ENCODE measurements around the gene ARHGEF16. TPM values are rescaled to one million over a fixed set of nuclear protein-coding genes. Genes with fewer than 3 reads are reported as not detected.
A peak's percentile ranks its signal among the peaks of the same experiment; 100 is the strongest.

ARHGEF16 gene
- total RNA-seq, 1 donor from 2014 or later, result 1.3 TPM

- H3K4me3 Mint-ChIP-seq, result peak overlapping the region; percentile 75
- no peak overlapping the region for H3K4me3 ChIP-seq
These were observed 1.2 kb upstream of the ARHGEF16 start for GRCh38 chr1:3453203-3453761.

DNA sequence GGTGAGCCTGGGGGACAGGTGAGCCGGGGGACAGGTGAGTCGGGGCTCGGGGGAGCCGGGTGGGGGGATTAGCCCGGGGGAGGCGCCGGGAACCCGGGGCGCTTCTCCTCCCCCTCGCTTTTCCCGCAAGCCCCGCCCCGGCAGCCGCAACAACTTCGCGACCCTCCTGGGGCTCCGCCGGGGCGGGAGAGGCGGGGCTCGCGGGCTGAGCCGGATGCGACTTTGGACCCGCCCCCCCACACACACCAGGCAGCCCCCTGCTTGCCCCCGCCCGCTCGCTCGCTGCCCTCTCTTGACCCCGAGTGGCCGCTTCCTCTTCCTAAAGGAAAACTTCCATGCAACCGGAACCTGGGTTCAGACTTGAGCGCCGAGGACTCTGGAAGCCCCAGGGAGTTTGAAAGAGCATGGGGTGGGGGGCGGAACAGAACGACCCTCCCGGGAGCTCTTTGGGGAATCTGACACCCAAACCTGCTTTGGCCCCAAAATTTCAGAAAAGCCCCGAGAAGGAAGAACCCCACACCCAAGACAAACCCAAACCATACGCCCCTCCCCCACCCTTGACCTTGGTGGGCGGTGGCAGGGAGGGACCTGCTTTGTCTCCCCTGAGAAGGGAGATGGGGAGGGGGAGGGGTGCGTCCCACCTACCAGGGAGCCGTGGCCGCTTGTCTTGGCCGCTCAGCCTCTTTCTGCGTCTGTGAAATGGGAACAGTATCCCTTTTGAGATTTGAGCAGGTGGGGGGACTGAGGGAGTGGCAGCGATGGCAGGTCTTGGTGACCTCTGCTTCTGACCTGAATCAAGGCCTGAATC is 550 bp downstream of the ARHGEF16 start:
- H3K9me3 ChIP-seq (ENCODE audit: low read depth), result no peaks in the 10 kb centered on the region
- Mint-ChIP-seq H3K4me1 (peaks cover 35% of the 10 kb centered on the region), H3K36me3 (no peaks in the 10 kb centered on the region), H3K4me3 (peak overlapping the region; percentile 83), H3K27ac (no peak overlapping the region), H3K9me3 (no peaks in the 10 kb centered on the region), H3K27me3 (ENCODE audit: insufficient read depth, low read depth) (no peaks in the 10 kb centered on the region)
- no peaks in the 10 kb centered on the region for H3K27me3 ChIP-seq
- TF ChIP-seq EZH2phosphoT487 (IDR thresholded peaks at IDR 0.05) (no peak), EZH2 (IDR thresholded peaks at IDR 0.05) (no peak)
- TF ChIP-seq, protein P1, sequence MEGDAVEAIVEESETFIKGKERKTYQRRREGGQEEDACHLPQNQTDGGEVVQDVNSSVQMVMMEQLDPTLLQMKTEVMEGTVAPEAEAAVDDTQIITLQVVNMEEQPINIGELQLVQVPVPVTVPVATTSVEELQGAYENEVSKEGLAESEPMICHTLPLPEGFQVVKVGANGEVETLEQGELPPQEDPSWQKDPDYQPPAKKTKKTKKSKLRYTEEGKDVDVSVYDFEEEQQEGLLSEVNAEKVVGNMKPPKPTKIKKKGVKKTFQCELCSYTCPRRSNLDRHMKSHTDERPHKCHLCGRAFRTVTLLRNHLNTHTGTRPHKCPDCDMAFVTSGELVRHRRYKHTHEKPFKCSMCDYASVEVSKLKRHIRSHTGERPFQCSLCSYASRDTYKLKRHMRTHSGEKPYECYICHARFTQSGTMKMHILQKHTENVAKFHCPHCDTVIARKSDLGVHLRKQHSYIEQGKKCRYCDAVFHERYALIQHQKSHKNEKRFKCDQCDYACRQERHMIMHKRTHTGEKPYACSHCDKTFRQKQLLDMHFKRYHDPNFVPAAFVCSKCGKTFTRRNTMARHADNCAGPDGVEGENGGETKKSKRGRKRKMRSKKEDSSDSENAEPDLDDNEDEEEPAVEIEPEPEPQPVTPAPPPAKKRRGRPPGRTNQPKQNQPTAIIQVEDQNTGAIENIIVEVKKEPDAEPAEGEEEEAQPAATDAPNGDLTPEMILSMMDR (IDR thresholded peaks at IDR 0.05), result no peak
- DNase-seq (ENCODE audit: low spot score), result peak; percentile 83
- no peak overlapping the region for H2AFZ ChIP-seq (replicated peaks)
- H3K4me2 ChIP-seq, result peak overlapping the region; percentile 80
- H3K36me3 ChIP-seq, result no peaks in the 10 kb centered on the region
- no peaks in the 10 kb centered on the region for H3K79me2 ChIP-seq (ENCODE audit: low read depth)
- no peak overlapping the region for H3K9ac ChIP-seq
- peaks cover 23% of the 10 kb centered on the region for H3F3A ChIP-seq (ENCODE audit: low read depth)
- peaks cover 9% of the 10 kb centered on the region for H4K20me1 ChIP-seq (ENCODE audit: low read depth)
- no peak overlapping the region for H3K27ac ChIP-seq
- H3K4me3 ChIP-seq, result peak overlapping the region; percentile 61
- H3K4me1 ChIP-seq, result peaks cover 13% of the 10 kb centered on the region

More at GRCh38 chr1:3453203-3453761, 1.2 kb upstream of the ARHGEF16 start:
- DNase-seq (ENCODE audit: low spot score), result peak; percentile 86
- Mint-ChIP-seq H3K9me3 (no peaks in the 10 kb centered on the region), H3K27me3 (ENCODE audit: insufficient read depth, low read depth) (no peaks in the 10 kb centered on the region), H3K4me1 (peaks cover 20% of the 10 kb centered on the region), H3K27ac (no peak overlapping the region), H3K36me3 (no peaks in the 10 kb centered on the region)
- Histone ChIP-seq H3K9me3 (ENCODE audit: low read depth) (no peaks in the 10 kb centered on the region), H3F3A (ENCODE audit: low read depth) (peaks cover 20% of the 10 kb centered on the region), H3K4me1 (peaks cover 9% of the 10 kb centered on the region), H3K79me2 (ENCODE audit: low read depth) (no peaks in the 10 kb centered on the region), H3K27me3 (no peaks in the 10 kb centered on the region), H3K36me3 (no peaks in the 10 kb centered on the region), H4K20me1 (ENCODE audit: low read depth) (peaks cover 9% of the 10 kb centered on the region), H3K27ac (no peak overlapping the region), H3K4me2 (no peak overlapping the region), H2AFZ (replicated peaks) (no peak overlapping the region), H3K9ac (no peak overlapping the region)
- TF ChIP-seq EZH2phosphoT487 (IDR thresholded peaks at IDR 0.05) (no peak), EZH2 (IDR thresholded peaks at IDR 0.05) (peak; percentile 24)
- TF ChIP-seq, protein P1 (IDR thresholded peaks at IDR 0.05), result peak; percentile 84

DNA sequence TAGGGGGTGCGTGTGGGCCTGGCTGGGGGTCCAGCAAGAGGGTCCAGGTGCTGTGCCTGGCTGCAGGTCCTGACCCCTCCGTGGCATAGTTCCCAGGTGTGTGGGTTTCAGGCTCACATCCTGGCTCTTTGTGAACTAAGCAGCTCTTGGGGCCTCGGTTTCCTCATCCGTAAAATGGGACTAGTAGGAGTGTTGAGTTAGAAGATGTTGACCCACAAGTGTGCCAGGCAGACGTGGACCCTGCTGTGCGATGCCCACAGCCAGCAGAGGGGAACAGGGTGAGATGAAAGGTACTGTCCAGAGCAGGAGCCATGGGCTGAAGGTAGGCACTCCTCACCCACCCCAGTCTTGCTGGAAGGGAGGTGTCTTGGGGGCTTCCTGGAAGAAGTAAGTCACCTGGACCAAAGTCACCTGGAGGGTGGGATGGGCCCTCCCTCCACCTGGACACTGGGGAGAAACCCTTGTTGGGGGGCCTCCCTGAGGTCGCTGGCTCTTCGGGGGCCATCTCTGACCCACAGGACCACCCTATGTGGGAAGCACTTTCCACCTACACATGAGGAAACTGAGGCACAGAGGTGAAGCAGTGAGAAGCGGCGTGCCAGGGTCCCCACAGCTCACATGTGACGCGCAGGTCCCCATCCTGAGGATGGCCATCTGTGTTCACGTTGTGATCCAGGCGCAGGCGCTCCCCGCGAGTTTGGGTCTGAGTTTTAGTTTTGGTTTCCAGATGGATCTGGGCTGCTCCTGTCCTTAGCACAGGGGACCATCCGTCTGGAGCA is 1.4 kb downstream of the ARHGEF16 start:
- peaks cover 44% of the 10 kb centered on the region for H3K4me1 Mint-ChIP-seq
- peak overlapping the region; percentile 83 for H3K4me3 Mint-ChIP-seq
- H3K27ac Mint-ChIP-seq, result no peak overlapping the region
- H3K9me3 ChIP-seq (ENCODE audit: low read depth), result no peaks in the 10 kb centered on the region
- H3F3A ChIP-seq (ENCODE audit: low read depth), result peaks cover 23% of the 10 kb centered on the region
- H3K36me3 Mint-ChIP-seq, result no peaks in the 10 kb centered on the region
- H4K20me1 ChIP-seq (ENCODE audit: low read depth), result peaks cover 9% of the 10 kb centered on the region
- H3K4me2 ChIP-seq, result no peak overlapping the region
- H3K9ac ChIP-seq, result no peak overlapping the region
- DNase-seq (ENCODE audit: low spot score), result no peak
- TF ChIP-seq EZH2phosphoT487 (IDR thresholded peaks at IDR 0.05) (no peak), EZH2 (IDR thresholded peaks at IDR 0.05) (no peak)
- TF ChIP-seq, protein P1 (IDR thresholded peaks at IDR 0.05), result no peak
- peaks cover 13% of the 10 kb centered on the region for H3K4me1 ChIP-seq
- H3K36me3 ChIP-seq, result no peaks in the 10 kb centered on the region
- H3K27me3 Mint-ChIP-seq (ENCODE audit: insufficient read depth, low read depth), result no peaks in the 10 kb centered on the region
- H3K4me3 ChIP-seq, result no peak overlapping the region
- no peaks in the 10 kb centered on the region for H3K79me2 ChIP-seq (ENCODE audit: low read depth)
- H2AFZ ChIP-seq (replicated peaks), result no peak overlapping the region
- H3K9me3 Mint-ChIP-seq, result no peaks in the 10 kb centered on the region
- no peaks in the 10 kb centered on the region for H3K27me3 ChIP-seq
- H3K27ac ChIP-seq, result no peak overlapping the region
